K562 (cell line): ENCODE results near the gene PFN3. TPM values are rescaled to one million over a fixed set of nuclear protein-coding genes. Genes with fewer than 3 reads are reported as not detected.
A peak's percentile ranks its signal among the peaks of the same experiment; 100 is the strongest.

ENCODE experiments used
- CBFB ChIP-seq: sonication (generic); formaldehyde crosslinking; IDR thresholded peaks from 2 replicates; pipeline ENCODE4 v1.4.0; 2020; ENCODE audit warnings: mild to moderate bottlenecking, missing genetic modification reagents
- CBX1 ChIP-seq: sonication (generic); IDR thresholded peaks from 2 replicates; pipeline ENCODE4 v1.6.1; 2016; ENCODE audit warnings: antibody characterized with exemption, low read depth, mild to moderate bottlenecking
- CHD1 ChIP-seq: fragments of 200-600 bp; sonication (generic); IDR thresholded peaks from one replicate; pipeline ENCODE4 v1.6.1; 2012; ENCODE audit warnings: mild to moderate bottlenecking, moderate library complexity, low read length, inconsistent platforms
- GABPA ChIP-seq: fragments of 200-800 bp; sonication (Bioruptor generic); conservative IDR thresholded peaks from 2 replicates; pipeline ENCODE4 v1.6.1; 2016; ENCODE audit warnings: low read depth, missing genetic modification characterization, missing compliant biosample characterization
- L3MBTL2 ChIP-seq: fragments of 450-650 bp; IDR thresholded peaks from 2 replicates; pipeline ENCODE4 v1.6.1; 2016; ENCODE audit warnings: mild to moderate bottlenecking, moderate library complexity
- NKRF ChIP-seq: fragments of 450-650 bp; IDR thresholded peaks from 2 replicates; pipeline ENCODE4 v1.6.1; 2016; ENCODE audit warnings: borderline replicate concordance
- PHF8 ChIP-seq: fragments of 200-600 bp; sonication (generic); IDR thresholded peaks from 2 replicates; pipeline ENCODE4 v1.6.1; 2012; ENCODE audit warnings: mixed run types, mild to moderate bottlenecking, inconsistent platforms, low read length, moderate library complexity, borderline replicate concordance
- PML ChIP-seq: IDR thresholded peaks from 2 replicates; pipeline ENCODE4 v1.6.1; 2012; ENCODE audit warnings: low read length, inconsistent platforms
- RBFOX2 ChIP-seq: fragments of 200-400 bp; formaldehyde crosslinking; IDR thresholded peaks from 2 replicates; pipeline ENCODE4 v1.6.1; 2017; ENCODE audit warnings: low read depth, mild to moderate bottlenecking, low read length, moderate library complexity
- SAFB ChIP-seq: fragments of 200-400 bp; formaldehyde crosslinking; IDR thresholded peaks from 2 replicates; pipeline ENCODE4 v1.6.1; 2017; ENCODE audit warnings: low read depth, low read length, borderline replicate concordance
- TCF3 ChIP-seq: sonication (generic); formaldehyde crosslinking; IDR thresholded peaks from 2 replicates; pipeline ENCODE4 v1.4.0; 2020; ENCODE audit warnings: mild to moderate bottlenecking, missing genetic modification reagents
- TEAD1 ChIP-seq, 2 experiments: fragments of 450-650 bp in 1 of 2; sonication (generic) in 1 of 2; formaldehyde crosslinking; IDR thresholded peaks; 2 replicates each; pipeline versions ENCODE4 v1.4.0 to v1.8.0; 2020 to 2022; ENCODE audit warnings: mild to moderate bottlenecking in 2 of 2, missing genetic modification reagents in 1 of 2
- THAP7 ChIP-seq: fragments of 250-450 bp; sonication (Bioruptor Pico); IDR thresholded peaks from 2 replicates; pipeline ENCODE4 v1.5.0; 2021
- TOE1 ChIP-seq, 2 experiments: fragments of 450-650 bp in 1 of 2; sonication (generic) in 1 of 2; formaldehyde crosslinking in 1 of 2; IDR thresholded peaks; 2 replicates each; pipeline versions ENCODE4 v1.7.1 to v1.8.0; 2016 to 2022; ENCODE audit warnings: borderline replicate concordance in 2 of 2, mild to moderate bottlenecking in 2 of 2, antibody characterized with exemption in 1 of 2, inconsistent platforms in 1 of 2, low read depth in 1 of 2, missing genetic modification reagents in 1 of 2, moderate library complexity in 1 of 2
- ZNF280B ChIP-seq: fragments of 250-450 bp; sonication (Bioruptor Pico); IDR thresholded peaks from 2 replicates; pipeline ENCODE4 v1.5.1; 2021; ENCODE audit warnings: mild to moderate bottlenecking
- ZNF324 ChIP-seq: fragments of 250-450 bp; sonication (Bioruptor Pico); IDR thresholded peaks from 2 replicates; pipeline ENCODE4 v1.4.0; 2020; ENCODE audit warnings: mild to moderate bottlenecking
- ZNF561 ChIP-seq: fragments of 450-650 bp; formaldehyde crosslinking; conservative IDR thresholded peaks from 2 replicates; pipeline ENCODE4 v1.4.0; 2020; ENCODE audit warnings: mild to moderate bottlenecking, moderate library complexity
- ZNF639 ChIP-seq, 2 experiments: fragments of 200-800 bp in 1 of 2; sonication (Bioruptor generic) in 1 of 2; sonication (generic) in 1 of 2; formaldehyde crosslinking in 1 of 2; IDR thresholded peaks in 1 of 2; conservative IDR thresholded peaks in 1 of 2; 2 replicates each; pipeline versions ENCODE4 v1.5.0 to v1.6.1; 2016 to 2020; ENCODE audit warnings: missing compliant biosample characterization in 1 of 2, missing genetic modification characterization in 1 of 2, missing genetic modification reagents in 1 of 2
- ZNF77 ChIP-seq: fragments of 250-450 bp; sonication (Bioruptor Pico); IDR thresholded peaks from 2 replicates; pipeline ENCODE4 v1.5.0; 2020
- ZSCAN29 ChIP-seq: fragments of 450-650 bp; IDR thresholded peaks from 2 replicates; pipeline ENCODE4 v1.6.1; 2017
- polyA plus RNA-seq, 8 experiments: library from polyadenylated mRNA; depleted of rRNA in 4 of 8; stranded (reverse) in 5 of 8; unstranded in 3 of 8; fragments of >200 nt; fragmentation: Nextera tagmentation in 2 of 8; fragmentation: Illumina TruSeq in 1 of 8; extraction: Ambion mirVana in 2 of 8; extraction: Trizol in 1 of 8; gene quantifications; 2 replicates each; pipeline versions ENCODE4 v1.2.1 to v1.2.3, GENCODE V29; 2011 to 2014; ENCODE audit warnings: inconsistent platforms in 1 of 8, missing spikeins in 1 of 8
- total RNA-seq, 7 experiments: library from RNA; depleted of rRNA in 6 of 7; stranded (reverse); fragments of >200 nt in 6 of 7; fragmentation: Illumina TruSeq in 2 of 7; extraction: Trizol in 2 of 7; gene quantifications; 2 replicates each; pipeline versions ENCODE4 v1.2.1 to v1.2.3, GENCODE V29; 2011 to 2021; ENCODE audit warnings: low replicate concordance in 1 of 7

The PFN3 gene
- total and polyA plus RNA-seq, 9 of the 15 experiments (the other 6 are each of a cell fraction or from before 2014, with no cell fraction given) = not detected

DNA sequence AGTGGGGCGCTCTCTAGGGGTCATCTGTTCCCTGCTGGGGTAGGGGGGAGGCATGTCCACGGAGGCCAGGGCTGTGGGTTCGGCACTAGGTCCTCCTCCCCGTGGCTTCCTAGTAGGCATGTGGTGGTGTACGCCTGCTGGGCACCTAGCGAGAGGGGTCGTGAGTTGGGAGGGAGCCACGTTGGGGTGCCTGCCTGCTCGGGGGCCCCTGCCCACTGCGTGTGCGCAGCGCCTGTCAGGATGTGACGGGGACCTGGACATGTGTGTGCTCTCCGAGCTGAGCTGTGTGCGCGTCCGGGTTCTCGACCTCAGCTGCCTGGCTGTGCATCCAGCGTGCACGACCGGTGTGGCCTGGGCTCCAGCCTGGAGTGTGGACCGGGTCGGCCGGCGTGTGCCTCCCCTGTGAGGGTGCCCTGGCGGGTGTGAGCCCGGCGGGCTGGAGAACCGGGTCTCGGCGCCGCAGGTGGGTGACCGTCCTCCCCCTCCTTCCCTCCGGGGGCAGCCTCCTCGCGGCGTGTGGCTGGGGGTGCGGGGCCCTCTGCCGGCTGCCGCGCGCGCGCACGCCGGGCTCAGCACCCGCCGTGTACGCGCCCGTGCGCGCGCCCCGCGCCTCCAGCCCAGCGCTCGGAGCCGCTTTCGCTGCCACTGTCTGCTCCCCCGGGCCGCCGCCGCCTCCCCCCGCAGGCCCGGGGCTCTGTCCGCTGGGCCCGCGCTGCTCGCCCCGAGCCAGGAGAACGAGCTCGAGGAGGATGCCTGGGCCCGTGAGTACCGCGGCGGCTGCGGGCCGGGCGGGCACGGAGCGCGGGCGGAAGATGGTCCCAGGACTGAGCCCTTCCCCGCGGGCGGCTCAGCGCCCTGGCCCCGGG, 46.0 kb upstream of the PFN3 start, which contains the start of gene PRR7 (continued):
- peak; percentile 56 for TF ChIP-seq RBFOX2
- peak; percentile 90; the same call in 1 of the 2 replicates for TF ChIP-seq ZNF77 (CRISPR knock-in tag)
- TF ChIP-seq TCF3 (CRISPR knock-in tag) = 0 out of 2 replicates have a peak, but pooled peaks have one; percentile 3
- TF ChIP-seq NKRF = 0 out of 2 replicates have a peak, but pooled peaks have one; percentile 45
- TF ChIP-seq CHD1 = peak; percentile 54
- 0 out of 2 replicates have a peak, but pooled peaks have one; percentile 20 for TF ChIP-seq ZNF324 (CRISPR knock-in tag)
- peak; percentile 32; the same call in 1 of the 2 replicates for TF ChIP-seq ZNF280B (CRISPR knock-in tag)
- TF ChIP-seq CBFB = 0 out of 2 replicates have a peak, but pooled peaks have one; percentile 76
- 0 out of 2 replicates have a peak, but pooled peaks have one; percentile 21 for TF ChIP-seq ZNF561 (CRISPR knock-in tag)
- peak; percentile 21; the same call in 1 of the 2 replicates for TF ChIP-seq PML
- TF ChIP-seq SAFB = peak; percentile 40; the same call in 1 of the 2 replicates
- peak in 1 of 2 experiments; percentile 40; a peak in 1 of 4 replicates for TF ChIP-seq ZNF639 (CRISPR knock-in tag; conservative IDR thresholded peaks at IDR 0.05 in 1 of 2, IDR thresholded peaks at IDR 0.05 in 1 of 2)
- peak; percentile 23; the same call in 1 of the 2 replicates for TF ChIP-seq GABPA
- TF ChIP-seq CBX1 = peak; percentile 97
- TF ChIP-seq THAP7 (CRISPR knock-in tag) = peak; percentile 84
- TF ChIP-seq L3MBTL2 = peak; percentile 36
- TF ChIP-seq TEAD1 (CRISPR knock-in tag; IDR thresholded peaks at IDR 0.05) = 0 out of 4 replicates have a peak, but pooled peaks of 1 of the 2 experiments have one; percentile 43
- TF ChIP-seq TOE1 (IDR thresholded peaks at IDR 0.05; ENCODE audit: borderline replicate concordance) = no peak
- 0 out of 2 replicates have a peak, but pooled peaks have one; percentile 27 for TF ChIP-seq TOE1 (CRISPR knock-in tag; IDR thresholded peaks at IDR 0.05; ENCODE audit: borderline replicate concordance, low read depth)
- TF ChIP-seq ZSCAN29 = 0 out of 2 replicates have a peak, but pooled peaks have one; percentile 20
- TF ChIP-seq PHF8 = peak; percentile 37; the same call in 1 of the 2 replicates
